NB4 (cell line): ENCODE data around the gene MAP3K4.

Experiments used
- CTCF ChIP-seq: IDR thresholded peaks from one replicate; pipeline ENCODE4 v1.5.1; 2012; ENCODE audit warnings: low read depth, low read length
- MAX ChIP-seq: IDR thresholded peaks from 2 replicates; pipeline ENCODE4 v1.6.1; 2011; ENCODE audit warnings: low read depth, low read length
- POLR2A ChIP-seq: IDR thresholded peaks from 2 replicates; pipeline ENCODE4 v1.6.1; 2011; ENCODE audit warnings: mild to moderate bottlenecking; ENCODE audit not compliant: insufficient read length; ENCODE audit errors: extremely low read depth

- TF ChIP-seq CTCF: no peak
- TF ChIP-seq MAX: no peak
- no peak for TF ChIP-seq POLR2A
Observed at GRCh38 chr6:161117308-161117707, 125.7 kb downstream of the MAP3K4 start.
